GM15510 (cell line): ENCODE results near the gene DCTN2.

Experiments
- POLR2A ChIP-seq: IDR thresholded peaks from 3 replicates; pipeline ENCODE4 v1.6.1; 2011; ENCODE audit warnings: borderline replicate concordance; ENCODE audit not compliant: insufficient read length; ENCODE audit errors: extremely low read depth

Gene DCTN2

GRCh38 chr12:57518920-57519795 lies 27.8 kb downstream of the DCTN2 start:
- no peak for TF ChIP-seq POLR2A

- no peak for TF ChIP-seq POLR2A
Measured at GRCh38 chr12:57518176-57518919, 28.6 kb downstream of the DCTN2 start.

GRCh38 chr12:57517187-57517586 lies 29.8 kb downstream of the DCTN2 start:
- no peak for TF ChIP-seq POLR2A

GRCh38 chr12:57516617-57517153 lies 30.3 kb downstream of the DCTN2 start:
- TF ChIP-seq POLR2A: no peak

- TF ChIP-seq POLR2A: no peak
Measured at GRCh38 chr12:57515934-57516541, 31.0 kb downstream of the DCTN2 start.

GRCh38 chr12:57515408-57515933 lies 31.5 kb downstream of the DCTN2 start:
- TF ChIP-seq POLR2A: no peak

- no peak for TF ChIP-seq POLR2A
Measured at GRCh38 chr12:57514720-57515407, 32.1 kb downstream of the DCTN2 start.

GRCh38 chr12:57513266-57513665 lies 33.7 kb downstream of the DCTN2 start:
- no peak for TF ChIP-seq POLR2A

- no peak for TF ChIP-seq POLR2A
Measured at GRCh38 chr12:57512665-57513064, 34.3 kb downstream of the DCTN2 start.

- no peak for TF ChIP-seq POLR2A
Measured at GRCh38 chr12:57511588-57512325, 35.2 kb downstream of the DCTN2 start.

- TF ChIP-seq POLR2A: no peak
Measured at GRCh38 chr12:57511161-57511560, 35.8 kb downstream of the DCTN2 start.

- TF ChIP-seq POLR2A: no peak
Measured at GRCh38 chr12:57500213-57500612, 46.8 kb downstream of the DCTN2 start.

- no peak for TF ChIP-seq POLR2A
Measured at GRCh38 chr12:57498571-57498970, 48.4 kb downstream of the DCTN2 start.

GRCh38 chr12:57498132-57498502 lies 48.9 kb downstream of the DCTN2 start:
- no peak for TF ChIP-seq POLR2A
